ENCODE results near the gene RBM12. TPM values are rescaled to one million over a fixed set of nuclear protein-coding genes. Genes with fewer than 3 reads are reported as not detected.

The RBM12 gene
- total RNA-seq (144 and 145 TPM in 2 replicates), polyA plus RNA-seq (52.7 and 58.6 TPM in 2 replicates), polyA minus RNA-seq (61.9 and 97.4 TPM in 2 replicates)
- total RNA-seq (2013) = 68.1 TPM

GRCh38 chr20:35664466-35665206 is at the start of gene RBM12, which contains the start of gene CPNE1:
RBM12 (minus strand) TSS chr20:35664900; CDS start chr20:35655322, 9,578 bp downstream.
CPNE1 (minus strand) TSS chr20:35664900; CDS start chr20:35632923, 31,977 bp downstream.
- H3K9ac ChIP-seq (ENCODE audit: low read length) = peak within 1 kb of the TSS; percentile 90
- ChIA-PET CTCF (interaction anchor here (0.6 to 1.8 kb wide), 5 partner anchors 25 to 219 kb away, joined by 3 to 6 read pairs (median 4); partner anchors contain the start of gene SPAG4), POLR2A (interaction anchor here (0.8 to 3.7 kb wide), 10 partner anchors 19 to 289 kb away, joined by 3 to 38 read pairs (median 4); partner anchors contain the start of genes ERGIC3, NFS1, PHF20 and RBM39)
- H3K4me3 ChIP-seq (ENCODE audit: control extremely low read depth in 1 of 5, extremely low read depth in 1 of 5, insufficient read depth in 1 of 5, low read depth in 2 of 5, low read length in 4 of 5) = peak within 1 kb of the TSS; percentile 76 to 98 (median 90)
- ATAC-seq (ENCODE audit: low read depth) (peak; percentile 77), DNase-seq (peak; percentile 96)
- no peaks in the 10 kb centered on the region for H3K9me3 ChIP-seq (ENCODE audit: control extremely low read depth in 1 of 3, control insufficient read depth in 2 of 3, insufficient read depth in 1 of 3, low read length in 2 of 3)
- H2AFZ ChIP-seq (ENCODE audit: insufficient read depth, low read depth, low read length, poor library complexity, severe bottlenecking) = peak within 1 kb of the TSS; percentile 92
- intact Hi-C loops (cut with micrococcal nuclease) = loop anchor here (1.0 to 2.0 kb wide), 6 partner anchors 35 to 290 kb away; partner anchors contain the start of genes ERGIC3, NFS1, RBM39 and ROMO1
- H3K79me2 ChIP-seq (ENCODE audit: control insufficient read depth, insufficient read depth, low read length) = peaks cover 53% of the 10 kb centered on the region
- no peaks in the 10 kb centered on the region for H3K27me3 ChIP-seq (replicated peaks in 1 of 4; ENCODE audit: control extremely low read depth in 1 of 4, control insufficient read depth in 3 of 4, insufficient read depth in 4 of 4, low read length in 3 of 4)
- H3K4me1 Mint-ChIP-seq = peaks cover 48% of the 10 kb centered on the region
- WGBS (ENCODE audit: insufficient coverage) = 0% methylated on average over 59 of the region's 61 CpGs
- TF ChIP-seq CTCF (IDR thresholded peaks at IDR 0.05) = no peak
- no peak for TF ChIP-seq EZH2 (IDR thresholded peaks at IDR 0.05; ENCODE audit: borderline replicate concordance, insufficient read depth, low read depth, low read length, poor library complexity, severe bottlenecking)
- no peaks in the 10 kb centered on the region for H3K9me3 Mint-ChIP-seq (ENCODE audit: insufficient read depth)
- peaks cover 5% of the 10 kb centered on the region for H4K20me1 ChIP-seq (ENCODE audit: control insufficient read depth, insufficient read depth, low read length, poor library complexity, severe bottlenecking)
- peaks cover 0 to 10% of the 10 kb centered on the region in 2 experiments for H3K36me3 ChIP-seq (replicated peaks in 1 of 2; ENCODE audit: control extremely low read depth in 1 of 2, control insufficient read depth in 1 of 2, extremely low read depth in 1 of 2, insufficient read depth in 2 of 2, low read length in 1 of 2)
- H3K4me2 ChIP-seq (replicated peaks; ENCODE audit: low read depth, low read length, poor library complexity, severe bottlenecking) = peak within 1 kb of the TSS; percentile 84
- peak within 1 kb of the TSS; percentile 92 for H3K4me3 Mint-ChIP-seq
- no peaks in the 10 kb centered on the region for H3K27me3 Mint-ChIP-seq
- H3K4me1 ChIP-seq (ENCODE audit: control insufficient read depth in 2 of 2, insufficient read depth in 2 of 2, low read length in 2 of 2) = peaks cover 39 to 42% of the 10 kb centered on the region in 2 donors
- peak within 1 kb of the TSS; percentile 96 to 97 for H3K27ac ChIP-seq (ENCODE audit: low read length in 2 of 2)
- H3K27ac Mint-ChIP-seq = peak within 1 kb of the TSS; percentile 100
